ENCODE data around the gene ILKAP. TPM values are rescaled to one million over a fixed set of nuclear protein-coding genes. Genes with fewer than 3 reads are reported as not detected.

ILKAP gene
- total and polyA plus RNA-seq, 2 of the 4 experiments (the other 2 are of a cell fraction) = 13.3 to 44.2 TPM

- Histone ChIP-seq H3K9me1 (ENCODE audit: insufficient read depth, low read length) (0 out of 2 replicates have a peak, but pooled peaks cover 7% of the 10 kb centered on the region), H3K36me3 (ENCODE audit: control insufficient read depth, insufficient read depth, low read length) (no peaks in the 10 kb centered on the region), H3K9me3 (ENCODE audit: control insufficient read depth, insufficient read depth, low read length) (no peaks in the 10 kb centered on the region), H3K4me2 (ENCODE audit: low read depth, low read length) (no peak overlapping the region), H3K4me1 (ENCODE audit: control insufficient read depth, insufficient read depth, low read length) (peaks cover 10% of the 10 kb centered on the region), H3K9ac (ENCODE audit: low read depth, low read length) (no peak overlapping the region), H2AK9ac (replicated peaks; ENCODE audit: low read depth, low read length, poor library complexity) (no peak overlapping the region), H3K14ac (replicated peaks; ENCODE audit: low read depth, low read length) (no peak overlapping the region), H2AK5ac (ENCODE audit: low read depth, low read length) (0 out of 2 replicates have a peak overlapping the region, but pooled peaks have one; percentile 4), H4K91ac (ENCODE audit: insufficient read depth, low read depth, low read length) (no peak overlapping the region), H3K23ac (ENCODE audit: low read depth, low read length) (no peak overlapping the region), H3K56ac (ENCODE audit: extremely low read depth, insufficient read depth, low read length) (no peak overlapping the region), H3K79me1 (ENCODE audit: low read depth in 1 of 2, low read length in 2 of 2) (no peaks in the 10 kb centered on the region), H3K18ac (ENCODE audit: low read depth, low read length) (no peak overlapping the region; the same call in 1 of the 2 replicates), H4K5ac (ENCODE audit: low read depth, low read length) (no peak overlapping the region; the same call in 1 of the 2 replicates), H2BK15ac (ENCODE audit: low read depth, low read length) (no peak overlapping the region), H2BK120ac (ENCODE audit: low read depth, low read length) (no peak overlapping the region), H3K27ac (ENCODE audit: insufficient read depth, low read length) (no peak overlapping the region), H3K4me3 (ENCODE audit: insufficient read depth, low read depth, low read length) (no peak overlapping the region), H4K20me1 (ENCODE audit: insufficient read depth, low read length) (no peaks in the 10 kb centered on the region), H3K4ac (ENCODE audit: low read depth, low read length) (no peak overlapping the region), H2BK5ac (ENCODE audit: low read depth, low read length, poor library complexity, severe bottlenecking) (no peak overlapping the region), H4K8ac (ENCODE audit: low read depth in 2 of 2, low read length in 2 of 2) (no peak overlapping the region), H3K27me3 (ENCODE audit: control insufficient read depth, insufficient read depth, low read length) (no peaks in the 10 kb centered on the region), H2AFZ (replicated peaks; ENCODE audit: low read length, poor library complexity) (peak overlapping the region; percentile 41), H2BK20ac (ENCODE audit: low read depth, low read length) (no peak overlapping the region)
- TF ChIP-seq RCOR1 (IDR thresholded peaks at IDR 0.05; ENCODE audit: insufficient replicate concordance, low read length) (no peak), BHLHE40 (IDR thresholded peaks at IDR 0.05; ENCODE audit: low read depth, low read length) (no peak), ELK1 (IDR thresholded peaks at IDR 0.05; ENCODE audit: borderline replicate concordance, low read depth, low read length) (no peak), MAZ (IDR thresholded peaks at IDR 0.05; ENCODE audit: borderline replicate concordance, low read depth, low read length) (no peak), MAFK (IDR thresholded peaks at IDR 0.05; ENCODE audit: low read depth, low read length) (no peak), SMC3 (IDR thresholded peaks at IDR 0.05; ENCODE audit: low read depth, low read length) (no peak), RFX5 (IDR thresholded peaks at IDR 0.05; ENCODE audit: low read depth, low read length) (no peak)
- ChIA-PET CTCF (no interaction called here), POLR2A (ENCODE audit: unreplicated experiment) (no interaction called here)
- WGBS, 2 experiments (ENCODE audit: extremely low coverage in 2 of 2, insufficient read length in 1 of 2) = 100% methylated on average over 2 of the region's 16 CpGs; no CpG with 5 or more reads in 1 of the 2 experiments
- in situ Hi-C loops (cut with MboI; ENCODE audit: low sequenced_read_pairs) = no loop called here
- no peak for DNase-seq
- no peak for ATAC-seq (ENCODE audit: low read depth)
- dilution Hi-C loops (cut with HindIII; ENCODE audit: low sequenced_read_pairs, unreplicated experiment) = no loop called here
- no TSS peak for BruUV-seq (replicated peaks)
- intact Hi-C loops (cut with micrococcal nuclease) = no loop called here
Observed at GRCh38 chr2:238151628-238152235, 51.8 kb downstream of the ILKAP start.
